ENCODE measurements around the gene MRPL44.

DNA sequence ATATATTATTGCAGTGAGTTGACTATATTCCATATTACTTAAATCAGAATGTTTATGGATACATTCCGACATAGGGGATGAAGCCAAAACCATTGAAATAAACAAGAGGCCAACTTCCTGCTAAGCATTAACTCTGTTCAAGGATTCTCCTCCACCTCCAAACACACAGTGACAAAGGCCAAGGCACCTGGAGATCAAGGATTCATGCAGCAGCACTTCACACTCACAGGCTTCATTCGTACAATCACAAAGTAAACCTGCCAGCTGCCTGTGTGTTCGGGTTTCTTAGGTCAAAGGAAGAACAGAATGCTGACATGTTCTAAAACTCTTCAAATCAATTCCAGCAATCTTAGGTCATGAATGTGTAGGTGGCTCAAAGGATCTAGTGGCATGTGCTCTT lies 35.0 kb upstream of the MRPL44 start:
- TF ChIP-seq, protein P1, sequence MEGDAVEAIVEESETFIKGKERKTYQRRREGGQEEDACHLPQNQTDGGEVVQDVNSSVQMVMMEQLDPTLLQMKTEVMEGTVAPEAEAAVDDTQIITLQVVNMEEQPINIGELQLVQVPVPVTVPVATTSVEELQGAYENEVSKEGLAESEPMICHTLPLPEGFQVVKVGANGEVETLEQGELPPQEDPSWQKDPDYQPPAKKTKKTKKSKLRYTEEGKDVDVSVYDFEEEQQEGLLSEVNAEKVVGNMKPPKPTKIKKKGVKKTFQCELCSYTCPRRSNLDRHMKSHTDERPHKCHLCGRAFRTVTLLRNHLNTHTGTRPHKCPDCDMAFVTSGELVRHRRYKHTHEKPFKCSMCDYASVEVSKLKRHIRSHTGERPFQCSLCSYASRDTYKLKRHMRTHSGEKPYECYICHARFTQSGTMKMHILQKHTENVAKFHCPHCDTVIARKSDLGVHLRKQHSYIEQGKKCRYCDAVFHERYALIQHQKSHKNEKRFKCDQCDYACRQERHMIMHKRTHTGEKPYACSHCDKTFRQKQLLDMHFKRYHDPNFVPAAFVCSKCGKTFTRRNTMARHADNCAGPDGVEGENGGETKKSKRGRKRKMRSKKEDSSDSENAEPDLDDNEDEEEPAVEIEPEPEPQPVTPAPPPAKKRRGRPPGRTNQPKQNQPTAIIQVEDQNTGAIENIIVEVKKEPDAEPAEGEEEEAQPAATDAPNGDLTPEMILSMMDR (conservative IDR thresholded peaks at IDR 0.05; ENCODE audit: low read length), result no peak
- TF ChIP-seq EZH2phosphoT487 (IDR thresholded peaks at IDR 0.05; ENCODE audit: borderline replicate concordance), result no peak
